Right atrium auricular region (tissue), 2 donors: ENCODE data around the gene SLC26A3. TPM values are rescaled to one million over a fixed set of nuclear protein-coding genes. Genes with fewer than 3 reads are reported as not detected.

Experiments
- DNase-seq: peaks from one replicate; pipeline ENCODE4 v3.0.0-alpha.2; 2019; ENCODE audit warnings: low spot score
- H3K27ac ChIP-seq, 2 donors: fragments of 200-600 bp; sonication (generic); 1 replicate in 1 of 2; 2 replicates in 1 of 2; pipeline ENCODE4 v1.5.1; 2016 to 2019
- H3K27me3 ChIP-seq, 2 donors: fragments of 200-600 bp; sonication (generic); one replicate each; pipeline versions ENCODE4 v1.5.1 to v1.6.0; 2017 to 2019
- H3K36me3 ChIP-seq: fragments of 200-600 bp; sonication (generic); one replicate; pipeline ENCODE4 v1.5.1; 2016
- H3K4me1 ChIP-seq, 2 donors: fragments of 200-600 bp; sonication (generic); one replicate each; pipeline versions ENCODE4 v1.5.1 to v1.6.0; 2017 to 2019
- H3K4me3 ChIP-seq, 2 donors: fragments of 200-600 bp; sonication (generic); 1 replicate in 1 of 2; 2 replicates in 1 of 2; pipeline ENCODE4 v1.5.1; 2017 to 2019; ENCODE audit warnings: mild to moderate bottlenecking in 1 of 2, moderate library complexity in 1 of 2
- H3K9me3 ChIP-seq, 2 donors: fragments of 200-600 bp; sonication (generic); one replicate each; pipeline ENCODE4 v1.5.1; 2019
- total RNA-seq, 2 donors: library from RNA; depleted of rRNA; stranded (reverse); fragments of >200 nt; gene quantifications; one replicate each; pipeline ENCODE4 v1.1.0, GENCODE V29; 2016
- TF ChIP-seq, protein P1 (sequence below), 2 donors: fragments of 200-600 bp; sonication (generic); IDR thresholded peaks; one replicate each; pipeline ENCODE4 v1.5.1; 2019; ENCODE audit warnings: antibody characterized with exemption in 2 of 2

Gene SLC26A3
- total RNA-seq, 2 donors from 2014 or later: not detected

DNA sequence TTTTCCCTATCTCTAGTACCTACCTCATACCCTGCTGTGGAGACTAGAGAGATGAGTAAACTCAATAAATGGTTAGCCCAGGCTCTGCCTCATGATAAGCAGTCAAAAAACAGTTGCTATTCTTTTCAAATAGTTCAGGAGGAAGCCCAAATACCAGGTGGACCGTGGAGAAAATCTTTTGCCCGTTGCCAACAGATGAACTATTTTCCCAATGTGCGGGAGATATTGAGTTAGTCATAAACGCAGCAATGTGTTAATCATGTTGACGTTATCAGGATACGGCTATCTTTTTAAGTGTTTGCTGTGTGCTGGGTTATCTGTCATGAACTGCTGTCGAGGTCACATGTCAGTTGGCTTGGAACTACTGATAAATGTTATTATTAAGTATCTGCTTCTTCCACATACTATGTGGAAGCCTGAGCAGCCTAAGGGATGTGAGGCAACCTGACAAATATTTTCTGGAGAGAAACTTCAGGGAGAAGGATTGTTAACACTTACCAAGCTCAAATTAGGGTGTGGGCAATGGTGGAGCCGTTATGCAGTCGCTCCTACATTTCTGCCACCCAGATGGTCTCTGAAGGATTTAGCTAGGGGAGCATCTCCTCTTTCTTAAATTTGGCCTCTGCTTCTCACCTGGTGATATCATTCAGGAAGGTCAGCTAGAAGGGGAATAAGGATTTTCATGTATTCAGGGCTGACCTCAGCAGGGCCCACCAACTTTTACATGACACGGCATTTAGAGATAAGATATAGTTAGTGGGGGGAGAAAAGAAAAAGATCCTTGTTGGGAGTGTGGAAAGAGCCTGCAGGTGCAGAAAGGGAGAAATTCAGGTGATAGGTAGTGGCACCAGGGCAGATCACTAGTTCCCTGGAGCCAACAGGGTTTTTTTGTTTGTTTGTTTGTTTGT, 33.5 kb upstream of the SLC26A3 start:
- H3K9me3 ChIP-seq: peaks cover 0 to 4% of the 10 kb centered on the region in 2 donors
- no peak overlapping the region for H3K4me3 ChIP-seq
- TF ChIP-seq, protein P1, sequence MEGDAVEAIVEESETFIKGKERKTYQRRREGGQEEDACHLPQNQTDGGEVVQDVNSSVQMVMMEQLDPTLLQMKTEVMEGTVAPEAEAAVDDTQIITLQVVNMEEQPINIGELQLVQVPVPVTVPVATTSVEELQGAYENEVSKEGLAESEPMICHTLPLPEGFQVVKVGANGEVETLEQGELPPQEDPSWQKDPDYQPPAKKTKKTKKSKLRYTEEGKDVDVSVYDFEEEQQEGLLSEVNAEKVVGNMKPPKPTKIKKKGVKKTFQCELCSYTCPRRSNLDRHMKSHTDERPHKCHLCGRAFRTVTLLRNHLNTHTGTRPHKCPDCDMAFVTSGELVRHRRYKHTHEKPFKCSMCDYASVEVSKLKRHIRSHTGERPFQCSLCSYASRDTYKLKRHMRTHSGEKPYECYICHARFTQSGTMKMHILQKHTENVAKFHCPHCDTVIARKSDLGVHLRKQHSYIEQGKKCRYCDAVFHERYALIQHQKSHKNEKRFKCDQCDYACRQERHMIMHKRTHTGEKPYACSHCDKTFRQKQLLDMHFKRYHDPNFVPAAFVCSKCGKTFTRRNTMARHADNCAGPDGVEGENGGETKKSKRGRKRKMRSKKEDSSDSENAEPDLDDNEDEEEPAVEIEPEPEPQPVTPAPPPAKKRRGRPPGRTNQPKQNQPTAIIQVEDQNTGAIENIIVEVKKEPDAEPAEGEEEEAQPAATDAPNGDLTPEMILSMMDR (IDR thresholded peaks at IDR 0.05): no peak
- H3K27me3 ChIP-seq: no peaks in the 10 kb centered on the region
- no peak overlapping the region for H3K27ac ChIP-seq
- peaks cover 0 to 8% of the 10 kb centered on the region in 2 donors for H3K4me1 ChIP-seq
- no peaks in the 10 kb centered on the region for H3K36me3 ChIP-seq
- DNase-seq: no peak

DNA sequence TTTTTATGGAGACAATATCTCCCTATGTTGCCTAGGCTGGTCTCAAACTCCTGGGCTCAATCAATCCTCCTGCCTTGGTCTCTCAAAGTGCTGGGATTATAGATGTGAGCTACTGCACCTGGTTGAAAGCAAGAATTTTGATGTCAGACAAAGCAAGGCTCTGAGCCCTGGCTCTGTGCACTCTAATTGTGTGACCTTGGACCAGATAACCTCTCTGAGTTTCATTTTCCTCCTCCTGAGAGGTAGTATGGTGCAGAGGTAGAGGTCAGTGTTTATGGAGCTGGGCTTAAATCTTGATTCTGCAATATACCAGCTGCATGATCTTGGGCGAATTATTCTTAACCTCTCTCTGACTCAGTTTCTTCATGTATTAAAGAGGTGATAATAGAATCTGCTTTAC, 31.4 kb upstream of the SLC26A3 start:
- DNase-seq: no peak
- no peaks in the 10 kb centered on the region for H3K36me3 ChIP-seq
- H3K4me1 ChIP-seq: peaks cover 0 to 8% of the 10 kb centered on the region in 2 donors
- no peak overlapping the region for H3K4me3 ChIP-seq
- no peak overlapping the region for H3K27ac ChIP-seq
- H3K27me3 ChIP-seq: no peaks in the 10 kb centered on the region
- TF ChIP-seq, protein P1 (IDR thresholded peaks at IDR 0.05): no peak
- no peaks in the 10 kb centered on the region for H3K9me3 ChIP-seq

DNA sequence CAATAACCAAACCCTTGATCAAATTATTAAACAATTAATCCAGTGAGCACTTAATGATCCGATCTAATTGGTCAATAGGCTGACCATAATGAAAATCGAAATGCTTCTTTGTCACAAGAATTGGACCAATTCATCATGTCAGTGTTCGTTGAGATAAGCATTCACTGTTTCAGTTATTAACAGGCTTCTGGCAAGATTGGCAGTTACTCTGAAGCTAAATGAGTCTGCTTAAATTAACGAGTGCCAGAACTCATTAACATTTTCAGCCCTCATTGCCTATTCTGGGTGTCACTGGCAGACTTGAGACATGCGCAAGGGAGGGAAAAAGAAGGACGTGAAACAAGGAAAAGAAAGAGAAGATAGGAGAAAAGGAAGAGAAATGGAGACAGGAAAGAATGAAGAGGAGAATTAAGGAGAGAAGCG, 30.7 kb upstream of the SLC26A3 start:
- H3K4me3 ChIP-seq: no peak overlapping the region
- H3K27me3 ChIP-seq: no peaks in the 10 kb centered on the region
- H3K4me1 ChIP-seq: peaks cover 0 to 8% of the 10 kb centered on the region in 2 donors
- no peaks in the 10 kb centered on the region for H3K36me3 ChIP-seq
- DNase-seq: no peak
- TF ChIP-seq, protein P1 (IDR thresholded peaks at IDR 0.05): no peak
- no peaks in the 10 kb centered on the region for H3K9me3 ChIP-seq
- no peak overlapping the region for H3K27ac ChIP-seq

DNA sequence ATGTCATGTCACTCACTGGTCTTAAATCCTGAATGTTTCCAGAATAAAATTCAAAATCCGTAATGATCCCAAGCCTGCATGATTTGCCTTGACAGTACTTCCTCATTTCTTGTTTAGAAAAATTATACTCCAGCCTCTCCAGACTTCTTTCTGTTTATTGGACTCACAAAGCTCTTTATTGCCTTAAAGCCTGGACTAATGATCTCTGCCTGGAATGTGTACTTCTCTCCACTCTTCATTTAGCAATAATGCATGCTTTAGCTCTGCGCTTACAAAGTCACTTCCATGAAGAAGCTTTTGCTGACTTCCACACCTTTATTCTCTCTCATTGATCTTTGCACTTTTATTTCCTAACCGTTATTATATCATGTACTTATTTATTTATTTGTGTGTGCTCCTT, 27.4 kb upstream of the SLC26A3 start:
- DNase-seq: no peak
- Histone ChIP-seq H3K27me3 (no peaks in the 10 kb centered on the region), H3K4me3 (no peak overlapping the region), H3K27ac (no peak overlapping the region), H3K9me3 (peaks cover 0 to under 1% of the 10 kb centered on the region in 2 donors), H3K36me3 (no peaks in the 10 kb centered on the region), H3K4me1 (no peaks in the 10 kb centered on the region)
- TF ChIP-seq, protein P1 (IDR thresholded peaks at IDR 0.05): no peak

DNA sequence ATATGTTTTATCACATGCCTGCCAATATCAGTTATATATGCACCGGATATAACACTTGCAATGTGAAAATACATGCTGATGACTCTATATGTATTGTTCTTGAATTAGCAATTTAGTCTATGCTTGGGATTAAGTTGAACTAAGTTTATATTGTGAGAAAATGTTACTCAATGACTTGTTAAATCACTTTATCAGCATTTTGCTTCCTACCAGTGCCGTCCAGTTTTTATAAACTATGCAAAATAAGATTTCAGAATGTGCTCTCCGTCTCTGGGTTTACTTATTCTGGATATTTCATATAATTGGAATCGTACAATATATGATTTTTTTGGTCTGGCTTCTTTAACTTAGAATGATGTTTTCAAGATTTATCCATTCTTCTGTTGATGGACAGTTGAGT, 25.5 kb upstream of the SLC26A3 start:
- H3K27me3 ChIP-seq: no peaks in the 10 kb centered on the region
- no peak overlapping the region for H3K27ac ChIP-seq
- DNase-seq: no peak
- H3K9me3 ChIP-seq: peaks cover 0 to 8% of the 10 kb centered on the region in 2 donors
- H3K4me1 ChIP-seq: no peaks in the 10 kb centered on the region
- TF ChIP-seq, protein P1 (IDR thresholded peaks at IDR 0.05): no peak
- H3K36me3 ChIP-seq: no peaks in the 10 kb centered on the region
- H3K4me3 ChIP-seq: no peak overlapping the region
